ENCODE data around the gene GPR160.

DNA sequence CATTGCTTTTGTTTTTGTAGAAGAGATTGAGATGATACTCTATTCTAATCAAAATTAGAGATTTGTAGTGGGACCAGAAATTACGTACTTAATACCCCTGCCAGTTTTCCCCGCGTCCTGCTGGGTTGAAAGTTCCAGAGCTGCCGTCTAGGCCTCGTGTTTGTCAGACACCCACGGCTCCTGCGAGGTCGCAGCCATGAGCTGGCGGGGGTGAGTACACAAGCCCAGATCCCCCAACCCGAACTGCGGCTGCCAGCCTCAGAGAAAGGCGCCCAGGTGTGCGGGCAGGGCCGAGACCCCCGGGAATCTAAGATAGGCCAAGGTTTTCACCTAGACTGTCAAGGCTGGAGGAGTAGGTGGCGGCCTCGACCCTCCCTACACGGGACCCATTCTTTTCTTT lies 26.3 kb downstream of the GPR160 start:
- TF ChIP-seq ZNF230 (CRISPR knock-in tag; IDR thresholded peaks at IDR 0.05) (no peak), POLR2AphosphoS5 (IDR thresholded peaks at IDR 0.05; ENCODE audit: low read depth, low read length) (no peak), CEBPZ (IDR thresholded peaks at IDR 0.05; ENCODE audit: low read length) (no peak), TBL1XR1 (IDR thresholded peaks at IDR 0.05; ENCODE audit: borderline replicate concordance, low read length, partially characterized antibody) (no peak), CTCF (CRISPR knock-in tag; IDR thresholded peaks at IDR 0.05) (no peak), ZBTB8A (CRISPR knock-in tag; IDR thresholded peaks at IDR 0.05; ENCODE audit: borderline replicate concordance, low read depth) (no peak), POLR2AphosphoS2 (IDR thresholded peaks at IDR 0.05; ENCODE audit: low read depth, low read length) (no peak), ZNF24 (IDR thresholded peaks at IDR 0.05) (no peak), CEBPB (IDR thresholded peaks at IDR 0.05; ENCODE audit: borderline replicate concordance, low read depth, low read length) (no peak)
- TF ChIP-seq, protein P1, sequence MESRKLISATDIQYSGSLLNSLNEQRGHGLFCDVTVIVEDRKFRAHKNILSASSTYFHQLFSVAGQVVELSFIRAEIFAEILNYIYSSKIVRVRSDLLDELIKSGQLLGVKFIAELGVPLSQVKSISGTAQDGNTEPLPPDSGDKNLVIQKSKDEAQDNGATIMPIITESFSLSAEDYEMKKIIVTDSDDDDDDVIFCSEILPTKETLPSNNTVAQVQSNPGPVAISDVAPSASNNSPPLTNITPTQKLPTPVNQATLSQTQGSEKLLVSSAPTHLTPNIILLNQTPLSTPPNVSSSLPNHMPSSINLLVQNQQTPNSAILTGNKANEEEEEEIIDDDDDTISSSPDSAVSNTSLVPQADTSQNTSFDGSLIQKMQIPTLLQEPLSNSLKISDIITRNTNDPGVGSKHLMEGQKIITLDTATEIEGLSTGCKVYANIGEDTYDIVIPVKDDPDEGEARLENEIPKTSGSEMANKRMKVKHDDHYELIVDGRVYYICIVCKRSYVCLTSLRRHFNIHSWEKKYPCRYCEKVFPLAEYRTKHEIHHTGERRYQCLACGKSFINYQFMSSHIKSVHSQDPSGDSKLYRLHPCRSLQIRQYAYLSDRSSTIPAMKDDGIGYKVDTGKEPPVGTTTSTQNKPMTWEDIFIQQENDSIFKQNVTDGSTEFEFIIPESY (CRISPR knock-in tag; IDR thresholded peaks at IDR 0.05) = no peak
- TF ChIP-seq, protein P2, sequence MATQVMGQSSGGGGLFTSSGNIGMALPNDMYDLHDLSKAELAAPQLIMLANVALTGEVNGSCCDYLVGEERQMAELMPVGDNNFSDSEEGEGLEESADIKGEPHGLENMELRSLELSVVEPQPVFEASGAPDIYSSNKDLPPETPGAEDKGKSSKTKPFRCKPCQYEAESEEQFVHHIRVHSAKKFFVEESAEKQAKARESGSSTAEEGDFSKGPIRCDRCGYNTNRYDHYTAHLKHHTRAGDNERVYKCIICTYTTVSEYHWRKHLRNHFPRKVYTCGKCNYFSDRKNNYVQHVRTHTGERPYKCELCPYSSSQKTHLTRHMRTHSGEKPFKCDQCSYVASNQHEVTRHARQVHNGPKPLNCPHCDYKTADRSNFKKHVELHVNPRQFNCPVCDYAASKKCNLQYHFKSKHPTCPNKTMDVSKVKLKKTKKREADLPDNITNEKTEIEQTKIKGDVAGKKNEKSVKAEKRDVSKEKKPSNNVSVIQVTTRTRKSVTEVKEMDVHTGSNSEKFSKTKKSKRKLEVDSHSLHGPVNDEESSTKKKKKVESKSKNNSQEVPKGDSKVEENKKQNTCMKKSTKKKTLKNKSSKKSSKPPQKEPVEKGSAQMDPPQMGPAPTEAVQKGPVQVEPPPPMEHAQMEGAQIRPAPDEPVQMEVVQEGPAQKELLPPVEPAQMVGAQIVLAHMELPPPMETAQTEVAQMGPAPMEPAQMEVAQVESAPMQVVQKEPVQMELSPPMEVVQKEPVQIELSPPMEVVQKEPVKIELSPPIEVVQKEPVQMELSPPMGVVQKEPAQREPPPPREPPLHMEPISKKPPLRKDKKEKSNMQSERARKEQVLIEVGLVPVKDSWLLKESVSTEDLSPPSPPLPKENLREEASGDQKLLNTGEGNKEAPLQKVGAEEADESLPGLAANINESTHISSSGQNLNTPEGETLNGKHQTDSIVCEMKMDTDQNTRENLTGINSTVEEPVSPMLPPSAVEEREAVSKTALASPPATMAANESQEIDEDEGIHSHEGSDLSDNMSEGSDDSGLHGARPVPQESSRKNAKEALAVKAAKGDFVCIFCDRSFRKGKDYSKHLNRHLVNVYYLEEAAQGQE (IDR thresholded peaks at IDR 0.05; ENCODE audit: borderline replicate concordance in 1 of 2, low read depth in 1 of 2, low read length in 2 of 2) = no peak
- TF ChIP-seq, protein P3, sequence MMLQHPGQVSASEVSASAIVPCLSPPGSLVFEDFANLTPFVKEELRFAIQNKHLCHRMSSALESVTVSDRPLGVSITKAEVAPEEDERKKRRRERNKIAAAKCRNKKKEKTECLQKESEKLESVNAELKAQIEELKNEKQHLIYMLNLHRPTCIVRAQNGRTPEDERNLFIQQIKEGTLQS (CRISPR knock-in tag; IDR thresholded peaks at IDR 0.05) = no peak
